OCI-LY3 (cell line): Measurements from ENCODE around the gene CELF4.

Experiments used
- EZH2phosphoT487 ChIP-seq: fragments of 200-600 bp; shearing (Covaris generic); IDR thresholded peaks from 2 replicates; pipeline ENCODE4 v1.6.1; 2018; ENCODE audit warnings: antibody characterized with exemption, mixed run types, low read depth
- TF ChIP-seq, protein P1 (sequence below): fragments of 200-600, 300-600 bp; sonication (generic); IDR thresholded peaks from 2 replicates; pipeline ENCODE4 v1.5.1; 2014; ENCODE audit warnings: antibody characterized with exemption, low read length, low read depth

DNA sequence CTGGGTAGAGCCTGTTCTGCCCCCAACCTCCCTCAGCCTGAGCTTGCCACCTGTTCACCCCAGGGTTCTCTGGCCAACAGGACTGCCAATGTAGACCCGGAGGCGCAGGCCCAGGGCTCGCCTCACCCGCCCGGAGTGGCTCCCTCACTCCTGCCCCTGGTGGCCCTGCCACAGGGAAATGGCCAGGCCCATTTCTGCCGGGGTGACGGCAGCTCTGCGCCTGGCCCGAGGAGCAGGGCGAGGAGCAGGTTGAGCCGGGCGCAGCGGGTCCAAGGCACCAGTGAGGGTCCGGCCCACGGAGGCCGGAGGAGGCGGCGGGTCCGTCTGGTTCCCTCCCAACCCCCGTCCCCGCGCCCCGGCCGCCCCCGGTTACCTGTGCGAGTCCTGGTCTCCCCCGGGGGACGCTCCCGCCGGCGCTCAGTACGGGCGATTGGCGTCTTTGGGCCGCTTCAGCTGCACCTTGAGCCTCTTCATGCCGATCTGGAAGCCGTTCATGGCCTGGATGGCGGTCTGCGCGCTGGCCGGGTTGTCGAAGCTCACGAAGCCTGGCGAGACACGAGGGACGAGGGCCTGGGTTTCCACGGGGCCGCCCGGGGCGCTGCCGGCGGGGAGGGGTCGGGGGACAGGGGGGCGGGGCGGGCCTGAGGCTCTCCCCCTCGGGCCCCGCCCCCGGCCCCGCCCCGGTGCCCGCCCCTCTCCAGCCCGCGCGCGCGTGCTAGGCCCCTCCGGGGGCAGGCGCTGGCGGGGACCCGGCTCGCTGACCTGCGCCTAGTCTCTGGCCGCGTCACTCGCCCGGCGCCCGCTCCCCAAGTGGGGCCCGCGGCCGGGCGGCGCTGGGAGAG, 312.0 kb downstream of the CELF4 start:
- TF ChIP-seq, protein P1, sequence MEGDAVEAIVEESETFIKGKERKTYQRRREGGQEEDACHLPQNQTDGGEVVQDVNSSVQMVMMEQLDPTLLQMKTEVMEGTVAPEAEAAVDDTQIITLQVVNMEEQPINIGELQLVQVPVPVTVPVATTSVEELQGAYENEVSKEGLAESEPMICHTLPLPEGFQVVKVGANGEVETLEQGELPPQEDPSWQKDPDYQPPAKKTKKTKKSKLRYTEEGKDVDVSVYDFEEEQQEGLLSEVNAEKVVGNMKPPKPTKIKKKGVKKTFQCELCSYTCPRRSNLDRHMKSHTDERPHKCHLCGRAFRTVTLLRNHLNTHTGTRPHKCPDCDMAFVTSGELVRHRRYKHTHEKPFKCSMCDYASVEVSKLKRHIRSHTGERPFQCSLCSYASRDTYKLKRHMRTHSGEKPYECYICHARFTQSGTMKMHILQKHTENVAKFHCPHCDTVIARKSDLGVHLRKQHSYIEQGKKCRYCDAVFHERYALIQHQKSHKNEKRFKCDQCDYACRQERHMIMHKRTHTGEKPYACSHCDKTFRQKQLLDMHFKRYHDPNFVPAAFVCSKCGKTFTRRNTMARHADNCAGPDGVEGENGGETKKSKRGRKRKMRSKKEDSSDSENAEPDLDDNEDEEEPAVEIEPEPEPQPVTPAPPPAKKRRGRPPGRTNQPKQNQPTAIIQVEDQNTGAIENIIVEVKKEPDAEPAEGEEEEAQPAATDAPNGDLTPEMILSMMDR: no peak
- no peak for TF ChIP-seq EZH2phosphoT487
